Neural cell (in vitro differentiated cells): ENCODE data around the gene CDH4.

ENCODE experiments used
- EP300 ChIP-seq: fragments of 450-650 bp; conservative IDR thresholded peaks from 2 replicates; pipeline ENCODE4 v1.6.1; 2014; ENCODE audit warnings: antibody characterized with exemption, mild to moderate bottlenecking, moderate library complexity; ENCODE audit not compliant: poor library complexity, severe bottlenecking
- EZH2 ChIP-seq: fragments of 200-600, 300-800 bp; shearing (Covaris generic), sonication (generic); IDR thresholded peaks from 2 replicates; pipeline ENCODE4 v1.6.1; 2014; ENCODE audit warnings: antibody characterized with exemption, low read length, borderline replicate concordance, mild to moderate bottlenecking; ENCODE audit not compliant: insufficient read depth, poor library complexity, severe bottlenecking
- MXI1 ChIP-seq: fragments of 450-650 bp; conservative IDR thresholded peaks from 2 replicates; pipeline ENCODE4 v1.6.1; 2014; ENCODE audit warnings: antibody characterized with exemption, mild to moderate bottlenecking; ENCODE audit not compliant: poor library complexity, severe bottlenecking
- POLR2AphosphoS5 ChIP-seq: IDR thresholded peaks from 2 replicates; pipeline ENCODE4 v1.6.1; 2012
- TAF1 ChIP-seq: IDR thresholded peaks from 2 replicates; pipeline ENCODE4 v1.6.1; 2012; ENCODE audit warnings: low read depth
- TF ChIP-seq, protein P1 (sequence below): fragments of 450-650 bp; IDR thresholded peaks from 2 replicates; pipeline ENCODE4 v1.5.1; 2014; ENCODE audit warnings: antibody characterized with exemption, mild to moderate bottlenecking, moderate library complexity; ENCODE audit not compliant: poor library complexity, severe bottlenecking

DNA sequence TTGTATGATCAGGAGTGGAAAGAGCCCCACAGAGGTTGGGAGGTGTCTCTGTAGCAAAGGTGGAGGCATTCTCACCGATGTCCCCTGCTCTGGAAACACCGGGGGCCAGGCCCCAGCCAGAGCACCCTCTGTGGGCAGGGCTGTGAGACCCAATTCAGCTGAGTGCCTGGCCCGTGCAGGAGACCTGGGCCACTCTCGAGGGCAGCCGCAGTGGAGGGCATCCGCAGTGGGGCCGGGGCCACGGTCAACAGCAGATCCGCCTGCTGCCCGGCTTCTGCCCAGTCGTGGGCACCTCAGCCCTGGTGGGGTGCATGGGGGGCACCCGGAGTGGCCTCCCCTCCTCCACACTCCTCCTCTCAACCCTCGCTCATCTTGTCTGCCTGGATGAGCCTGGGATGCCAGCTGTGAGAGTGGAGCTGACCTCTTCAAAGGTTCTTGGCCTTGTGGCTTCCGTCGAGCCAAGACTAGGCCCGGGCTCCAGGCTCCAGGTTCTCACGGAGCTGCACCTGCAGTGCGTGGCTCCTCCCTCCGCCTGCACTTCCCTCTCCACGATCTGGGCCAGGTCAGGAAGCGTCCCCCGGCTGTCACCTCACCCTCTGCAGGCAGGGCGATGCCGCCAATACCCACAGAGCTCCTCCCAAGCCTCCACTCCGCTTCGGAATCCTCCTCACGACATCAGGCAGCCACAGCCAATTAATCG is 678.9 kb downstream of the CDH4 start:
- TF ChIP-seq POLR2AphosphoS5 (no peak), EZH2 (no peak), TAF1 (no peak), EP300 (no peak), MXI1 (no peak)
- TF ChIP-seq, protein P1, sequence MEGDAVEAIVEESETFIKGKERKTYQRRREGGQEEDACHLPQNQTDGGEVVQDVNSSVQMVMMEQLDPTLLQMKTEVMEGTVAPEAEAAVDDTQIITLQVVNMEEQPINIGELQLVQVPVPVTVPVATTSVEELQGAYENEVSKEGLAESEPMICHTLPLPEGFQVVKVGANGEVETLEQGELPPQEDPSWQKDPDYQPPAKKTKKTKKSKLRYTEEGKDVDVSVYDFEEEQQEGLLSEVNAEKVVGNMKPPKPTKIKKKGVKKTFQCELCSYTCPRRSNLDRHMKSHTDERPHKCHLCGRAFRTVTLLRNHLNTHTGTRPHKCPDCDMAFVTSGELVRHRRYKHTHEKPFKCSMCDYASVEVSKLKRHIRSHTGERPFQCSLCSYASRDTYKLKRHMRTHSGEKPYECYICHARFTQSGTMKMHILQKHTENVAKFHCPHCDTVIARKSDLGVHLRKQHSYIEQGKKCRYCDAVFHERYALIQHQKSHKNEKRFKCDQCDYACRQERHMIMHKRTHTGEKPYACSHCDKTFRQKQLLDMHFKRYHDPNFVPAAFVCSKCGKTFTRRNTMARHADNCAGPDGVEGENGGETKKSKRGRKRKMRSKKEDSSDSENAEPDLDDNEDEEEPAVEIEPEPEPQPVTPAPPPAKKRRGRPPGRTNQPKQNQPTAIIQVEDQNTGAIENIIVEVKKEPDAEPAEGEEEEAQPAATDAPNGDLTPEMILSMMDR, result no peak
